HEK293 (cell line): ENCODE data around the gene CACYBP.

Source experiments
- GLIS2 ChIP-seq: fragments of 450-650 bp; formaldehyde crosslinking; IDR thresholded peaks from 2 replicates; pipeline ENCODE4 v1.5.1; 2016; ENCODE audit warnings: missing biosample characterization, missing genetic modification characterization
- KLF9 ChIP-seq: fragments of 450-650 bp; formaldehyde crosslinking; IDR thresholded peaks from 2 replicates; pipeline ENCODE4 v1.5.1; 2016; ENCODE audit warnings: missing biosample characterization, missing genetic modification characterization, low read depth
- PRDM1 ChIP-seq: fragments of 450-650 bp; formaldehyde crosslinking; IDR thresholded peaks from 2 replicates; pipeline ENCODE4; 2016; ENCODE audit warnings: missing biosample characterization, missing genetic modification characterization
- ZBTB21 ChIP-seq: fragments of 450-650 bp; formaldehyde crosslinking; IDR thresholded peaks from 2 replicates; pipeline ENCODE4 v1.5.1; 2017; ENCODE audit warnings: missing biosample characterization, missing genetic modification characterization
- ZBTB8A ChIP-seq: fragments of 450-650 bp; formaldehyde crosslinking; IDR thresholded peaks from 2 replicates; pipeline ENCODE4 v1.5.1; 2016; ENCODE audit warnings: missing biosample characterization, missing genetic modification characterization
- ZNF184 ChIP-seq: fragments of 450-650 bp; IDR thresholded peaks from 2 replicates; pipeline ENCODE4 v1.5.1; 2018; ENCODE audit warnings: missing biosample characterization, mild to moderate bottlenecking, missing genetic modification characterization
- ZNF211 ChIP-seq: fragments of 450-650 bp; formaldehyde crosslinking; IDR thresholded peaks from 2 replicates; pipeline ENCODE4 v1.5.1; 2016; ENCODE audit warnings: low read depth, missing biosample characterization, missing genetic modification characterization
- ZNF223 ChIP-seq: fragments of 450-650 bp; formaldehyde crosslinking; IDR thresholded peaks from 2 replicates; pipeline ENCODE4 v1.5.1; 2016; ENCODE audit warnings: missing biosample characterization, missing genetic modification characterization
- ZNF394 ChIP-seq: fragments of 450-650 bp; formaldehyde crosslinking; IDR thresholded peaks from 2 replicates; pipeline ENCODE4 v1.5.1; 2016; ENCODE audit warnings: missing biosample characterization, missing genetic modification characterization, mild to moderate bottlenecking, moderate library complexity, borderline replicate concordance
- ZNF624 ChIP-seq: fragments of 450-650 bp; formaldehyde crosslinking; IDR thresholded peaks from 2 replicates; pipeline ENCODE4 v1.5.1; 2017; ENCODE audit warnings: missing biosample characterization, missing genetic modification characterization
- ZNF768 ChIP-seq: fragments of 450-650 bp; formaldehyde crosslinking; IDR thresholded peaks from 2 replicates; pipeline ENCODE4 v1.5.1; 2018; ENCODE audit warnings: missing biosample characterization, mild to moderate bottlenecking, missing genetic modification characterization
- TF ChIP-seq, protein P1 (sequence below): fragments of 450-650 bp; formaldehyde crosslinking; IDR thresholded peaks from 2 replicates; pipeline ENCODE4 v1.5.1; 2016; ENCODE audit warnings: missing biosample characterization, missing genetic modification characterization

- TF ChIP-seq, protein P1, sequence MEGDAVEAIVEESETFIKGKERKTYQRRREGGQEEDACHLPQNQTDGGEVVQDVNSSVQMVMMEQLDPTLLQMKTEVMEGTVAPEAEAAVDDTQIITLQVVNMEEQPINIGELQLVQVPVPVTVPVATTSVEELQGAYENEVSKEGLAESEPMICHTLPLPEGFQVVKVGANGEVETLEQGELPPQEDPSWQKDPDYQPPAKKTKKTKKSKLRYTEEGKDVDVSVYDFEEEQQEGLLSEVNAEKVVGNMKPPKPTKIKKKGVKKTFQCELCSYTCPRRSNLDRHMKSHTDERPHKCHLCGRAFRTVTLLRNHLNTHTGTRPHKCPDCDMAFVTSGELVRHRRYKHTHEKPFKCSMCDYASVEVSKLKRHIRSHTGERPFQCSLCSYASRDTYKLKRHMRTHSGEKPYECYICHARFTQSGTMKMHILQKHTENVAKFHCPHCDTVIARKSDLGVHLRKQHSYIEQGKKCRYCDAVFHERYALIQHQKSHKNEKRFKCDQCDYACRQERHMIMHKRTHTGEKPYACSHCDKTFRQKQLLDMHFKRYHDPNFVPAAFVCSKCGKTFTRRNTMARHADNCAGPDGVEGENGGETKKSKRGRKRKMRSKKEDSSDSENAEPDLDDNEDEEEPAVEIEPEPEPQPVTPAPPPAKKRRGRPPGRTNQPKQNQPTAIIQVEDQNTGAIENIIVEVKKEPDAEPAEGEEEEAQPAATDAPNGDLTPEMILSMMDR (tag by site-specific recombination), result no peak
- TF ChIP-seq ZBTB21 (tag by site-specific recombination) (no peak), ZNF768 (tag by site-specific recombination) (no peak), GLIS2 (no peak), ZNF394 (no peak), PRDM1 (tag by site-specific recombination) (no peak), ZNF624 (tag by site-specific recombination) (no peak), ZBTB8A (tag by site-specific recombination) (no peak), ZNF184 (tag by site-specific recombination) (no peak), ZNF211 (tag by site-specific recombination) (no peak), KLF9 (no peak), ZNF223 (tag by site-specific recombination) (no peak)
Measured at GRCh38 chr1:174989536-174990220, 10.1 kb upstream of the CACYBP start.
